Measurements from ENCODE around the gene ACSL4. TPM values are rescaled to one million over a fixed set of nuclear protein-coding genes. Genes with fewer than 3 reads are reported as not detected.

Gene ACSL4
- total and polyA plus RNA-seq, 10 donors, result 10.8 to 109 (median 49.7) TPM

- no peaks in the 10 kb centered on the region for H3K4me1 ChIP-seq
- H3K9me3 ChIP-seq, result peaks cover 0 to 9% (median 0%) of the 10 kb centered on the region in 8 donors
- no peaks in the 10 kb centered on the region for H3K36me3 ChIP-seq
- H3K27ac ChIP-seq, result no peak overlapping the region
- DNase-seq, result no peak
- intact Hi-C loops (cut with DNase I; ENCODE audit: low total_unique reads), result no loop called here
- peaks cover 0 to 25% (median 9%) of the 10 kb centered on the region in 7 donors for H3K27me3 ChIP-seq (replicated peaks in 1 of 7)
- H3K4me3 ChIP-seq, result no peak overlapping the region
- TF ChIP-seq POLR2A (IDR thresholded peaks at IDR 0.05) (no peak), POLR2AphosphoS5 (IDR thresholded peaks at IDR 0.05) (no peak)
- 37 to 59% (median 46%) methylated on average over 5 of the region's 5 CpGs for WGBS, 5 donors
Measured at GRCh38 chrX:109601486-109601885, 131.6 kb downstream of the ACSL4 start.

DNA sequence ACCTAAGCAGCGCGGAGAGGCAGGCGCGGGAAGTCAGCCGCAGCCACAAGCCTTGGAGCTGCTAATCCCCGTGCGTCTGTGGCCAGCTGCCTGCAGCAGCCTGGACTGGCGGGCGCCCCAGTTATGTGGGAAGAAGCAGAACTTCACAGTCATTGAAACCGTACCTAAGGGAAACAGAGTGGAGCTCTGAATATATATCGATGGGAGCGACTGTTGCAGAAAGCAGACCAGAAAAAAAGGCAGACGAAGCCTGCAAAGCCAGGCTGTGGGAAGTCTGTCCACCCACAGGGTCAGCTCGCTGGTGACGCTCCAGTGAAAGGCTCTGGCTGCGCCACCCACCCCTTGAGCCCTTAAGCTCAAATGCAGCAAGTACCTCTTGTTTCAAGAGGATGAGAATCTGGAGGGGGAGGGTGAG is 132.8 kb downstream of the ACSL4 start:
- intact Hi-C loops (cut with DNase I; ENCODE audit: low total_unique reads), result no loop called here
- H3K4me1 ChIP-seq, result no peaks in the 10 kb centered on the region
- DNase-seq, result no peak
- H3K27ac ChIP-seq, result no peak overlapping the region
- H3K27me3 ChIP-seq (replicated peaks in 1 of 7), result peaks cover 0 to 25% (median 9%) of the 10 kb centered on the region in 7 donors
- 11 to 34% (median 17%) methylated on average over 15 to 16 of the region's 16 CpGs for WGBS, 5 donors
- H3K36me3 ChIP-seq, result no peaks in the 10 kb centered on the region
- TF ChIP-seq CTCF (IDR thresholded peaks at IDR 0.05 in 8 of 11, conservative IDR thresholded peaks at IDR 0.05 in 3 of 11) (no peak), POLR2AphosphoS5 (IDR thresholded peaks at IDR 0.05) (no peak), POLR2A (IDR thresholded peaks at IDR 0.05) (no peak)
- H3K9me3 ChIP-seq, result peaks cover 0 to under 1% (median 0%) of the 10 kb centered on the region in 8 donors
- no peak overlapping the region for H3K4me3 ChIP-seq

- no peak for TF ChIP-seq POLR2A (IDR thresholded peaks at IDR 0.05)
- no peak for TF ChIP-seq CTCF (IDR thresholded peaks at IDR 0.05 in 8 of 11, conservative IDR thresholded peaks at IDR 0.05 in 3 of 11)
- TF ChIP-seq POLR2AphosphoS5 (IDR thresholded peaks at IDR 0.05), result no peak
- H3K27me3 ChIP-seq (replicated peaks in 1 of 7), result peaks cover 0 to 9% (median 8%) of the 10 kb centered on the region in 7 donors
- no peak for DNase-seq
- H3K4me1 ChIP-seq, result no peaks in the 10 kb centered on the region
- intact Hi-C loops (cut with DNase I; ENCODE audit: low total_unique reads), result no loop called here
- H3K9me3 ChIP-seq, result no peaks in the 10 kb centered on the region
- H3K4me3 ChIP-seq, result no peak overlapping the region
- 63 to 89% (median 86%) methylated on average over 3 of the region's 3 CpGs for WGBS, 5 donors
- no peaks in the 10 kb centered on the region for H3K36me3 ChIP-seq
- H3K27ac ChIP-seq, result no peak overlapping the region
Measured at GRCh38 chrX:109596015-109596414, 137.0 kb downstream of the ACSL4 start.

Small RNAs within 50 kb of the gene (small RNA-seq; reads per million reads assigned to genes)
- gene AL118496.2 (0 reads per million in 4 donors), gene RF00019 (0 reads per million in 4 donors)

Other genes starting within 250 kb of the ACSL4 start
- 10 to 100 TPM in 1 of 7 donors, 1 to 10 TPM in 6; 8.4 to 15.6 (median 8.8) TPM for gene NXT2, start 196.4 kb downstream of the ACSL4 start, total RNA-seq
- 1 to 10 TPM; 7.9 to 9.5 (median 9.2) TPM for gene NXT2, start 196.4 kb downstream of the ACSL4 start, polyA plus RNA-seq
- gene KCNE5, start 108.1 kb downstream of the ACSL4 start, total RNA-seq, result under 1 TPM in 6 of 7 donors, not detected in 1; 0.33 to 0.94 (median 0.59) TPM
- gene KCNE5, start 108.1 kb downstream of the ACSL4 start, polyA plus RNA-seq, result under 1 TPM; 0.08 to 0.16 (median 0.13) TPM